Activated gamma-delta T cell treated with Interleukin-2 at 50 U/mL for 16 hours (primary cell): ENCODE results near the gene FBXO38.

ENCODE experiments used
- DNase-seq: peaks from one replicate; pipeline ENCODE4 v3.0.0-alpha.2; 2020

Gene FBXO38

DNA sequence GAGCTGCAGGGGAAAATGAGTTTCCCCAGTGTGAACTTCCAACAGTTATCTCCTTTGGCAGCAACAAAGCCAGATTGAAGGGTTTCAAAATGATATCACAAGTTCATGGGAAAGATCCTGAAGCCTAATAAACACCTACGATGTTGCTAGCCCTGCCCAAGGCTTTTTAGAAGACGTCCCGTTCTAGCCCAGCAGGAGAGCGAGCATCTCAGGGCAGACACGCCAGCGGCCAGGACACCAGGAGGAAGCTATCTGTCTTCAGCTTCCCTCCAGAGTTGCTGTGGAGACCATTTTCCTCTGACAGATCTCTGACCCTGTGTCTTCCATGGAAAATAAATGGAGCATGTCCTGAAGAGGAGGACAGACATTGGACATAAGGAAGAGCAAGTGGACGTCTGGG is 98.4 kb downstream of the FBXO38 start:
- DNase-seq: no peak

DNA sequence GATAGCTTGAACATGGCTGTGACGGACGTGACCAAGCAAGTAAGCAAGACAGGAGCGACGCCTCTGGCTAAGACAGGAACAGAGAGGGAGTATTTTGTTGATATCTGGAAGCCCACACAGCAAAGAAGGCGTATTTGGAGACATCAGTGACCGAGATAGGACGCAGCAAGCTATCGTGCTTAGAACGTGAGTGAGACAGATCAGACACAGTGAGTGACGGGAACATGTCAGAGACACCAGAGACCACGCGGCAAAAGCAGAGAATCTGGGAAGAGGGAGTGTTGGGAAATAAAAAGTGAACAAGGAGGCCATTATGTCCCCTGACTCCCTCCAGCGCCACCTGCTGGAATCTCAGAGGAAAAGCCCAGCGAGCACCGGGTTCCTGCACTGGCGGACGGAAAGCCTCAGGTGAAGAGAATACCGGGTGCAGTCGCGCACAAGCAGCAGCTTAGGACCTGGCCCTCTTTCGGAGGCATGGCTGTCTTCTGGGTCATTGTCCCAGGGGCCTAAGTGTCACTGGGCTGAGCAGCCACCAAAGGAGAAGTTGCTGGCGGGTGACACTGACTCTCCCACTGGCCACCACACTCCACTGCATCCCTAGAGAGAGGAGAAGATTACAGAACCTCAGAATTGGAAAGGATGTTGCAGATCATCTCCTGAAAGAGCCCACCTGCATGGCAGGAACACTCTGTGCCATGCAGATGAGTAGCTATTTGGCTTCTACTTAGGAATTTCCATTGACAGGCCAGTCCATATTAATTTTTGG is 99.1 kb downstream of the FBXO38 start:
- DNase-seq: peak; percentile 47

DNA sequence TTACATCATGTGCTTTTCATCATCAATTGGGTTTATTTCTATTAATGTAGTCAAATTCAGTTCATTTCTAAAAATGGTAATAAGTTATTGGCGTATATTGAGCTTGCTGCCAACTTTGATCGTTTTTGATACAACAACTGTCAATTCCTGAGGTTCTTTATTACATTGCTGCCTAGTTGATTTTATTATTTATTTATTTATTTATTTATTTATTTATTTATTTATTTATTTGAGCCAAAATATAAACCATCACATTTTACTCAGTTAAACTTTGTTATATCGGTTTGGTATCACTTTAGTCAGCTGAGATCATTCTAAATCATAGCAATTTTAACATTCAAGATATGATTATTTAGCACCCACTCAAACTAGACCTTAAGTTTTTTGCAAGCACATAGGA is 100.0 kb downstream of the FBXO38 start:
- no peak for DNase-seq

DNA sequence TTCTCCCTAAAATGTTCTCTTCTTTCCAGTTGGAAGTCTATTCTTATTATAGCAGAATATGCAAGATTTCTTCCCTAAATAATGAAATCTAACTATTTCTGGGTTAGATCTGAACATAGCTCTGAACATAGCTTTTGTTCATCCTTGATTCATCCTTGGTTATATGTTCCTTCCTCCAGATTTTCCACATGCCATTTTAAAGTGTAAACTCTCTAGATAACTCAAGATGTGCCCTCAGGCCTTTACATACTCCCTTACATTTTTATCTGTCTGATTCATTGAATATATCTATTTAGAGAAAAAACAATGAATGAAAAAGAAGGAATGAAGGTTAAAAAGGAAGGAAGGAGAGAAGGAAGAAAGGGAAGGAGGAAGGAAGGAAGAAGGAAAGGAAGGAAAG is 100.9 kb downstream of the FBXO38 start:
- no peak for DNase-seq

DNA sequence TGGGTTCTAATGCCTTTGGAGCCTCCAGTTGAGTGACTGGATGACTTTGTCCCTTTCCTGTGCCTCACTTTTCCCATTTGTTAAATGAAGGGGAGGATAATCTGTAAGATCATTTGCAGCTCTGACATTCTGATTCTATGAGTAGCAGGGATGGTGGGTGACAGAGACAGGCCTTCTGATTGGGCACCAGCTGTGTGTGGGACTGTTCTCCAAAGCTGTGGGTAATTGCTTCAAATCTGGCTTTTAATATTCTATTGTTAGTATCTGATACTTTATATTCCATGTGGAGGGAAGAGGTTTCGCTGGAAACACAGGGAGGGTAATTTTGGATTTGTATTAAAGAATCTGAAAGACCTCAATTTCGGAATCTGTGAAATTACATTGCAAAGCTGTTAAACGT is 102.7 kb downstream of the FBXO38 start:
- no peak for DNase-seq

DNA sequence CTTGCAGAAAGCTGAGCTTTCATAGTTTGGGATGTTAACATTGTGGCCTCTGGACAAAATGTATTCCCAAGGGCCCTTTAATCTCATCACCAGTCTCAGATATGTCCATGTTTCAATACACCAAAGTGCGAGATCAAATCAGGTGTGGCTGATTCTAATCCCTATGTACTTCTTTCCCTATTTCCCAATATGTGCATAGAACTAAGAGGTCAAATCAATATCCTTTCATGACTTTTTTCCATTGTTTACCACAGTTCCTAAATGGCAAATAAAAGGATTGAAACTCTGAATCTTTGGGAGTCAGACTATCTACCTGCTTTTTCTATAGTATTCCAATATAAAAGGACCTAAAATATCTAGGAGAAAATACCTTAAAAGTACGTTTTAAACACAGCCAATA is 105.0 kb downstream of the FBXO38 start:
- DNase-seq: no peak

DNA sequence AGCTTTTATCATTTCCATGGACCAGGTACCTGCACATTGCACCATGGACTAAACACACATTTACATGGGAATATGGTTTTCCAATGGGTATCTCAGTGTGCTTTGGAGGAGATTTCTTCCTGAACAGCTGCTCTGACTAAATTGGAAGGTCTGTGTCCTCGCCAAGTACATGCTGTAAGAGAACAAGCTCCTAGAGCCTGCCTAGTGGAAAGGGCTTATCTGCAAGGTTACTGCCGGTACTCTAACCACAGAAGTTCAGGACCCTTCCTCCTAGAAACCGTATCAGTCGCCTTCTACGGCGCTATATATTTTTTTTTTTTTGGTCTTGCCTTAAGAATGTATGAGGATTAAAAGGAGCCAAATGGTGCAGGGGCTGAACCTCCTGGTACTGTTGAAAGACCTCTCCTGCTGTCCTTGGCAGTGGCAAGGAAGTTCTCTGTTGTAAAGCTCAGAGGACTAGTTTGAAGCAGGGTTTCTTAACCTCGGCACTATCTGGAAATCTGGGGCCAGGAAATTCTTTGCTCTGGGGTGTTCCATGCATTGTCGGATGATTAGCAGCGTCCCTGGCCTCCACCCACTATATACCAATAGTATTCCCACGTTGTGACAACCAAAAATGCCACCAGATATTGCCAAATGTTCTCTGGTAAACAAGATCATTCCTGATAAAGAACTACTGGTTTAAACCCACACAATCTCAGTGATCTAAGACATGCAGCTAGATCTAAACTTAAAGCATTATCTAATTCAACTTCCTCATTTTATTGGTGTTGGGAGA is 107.4 kb downstream of the FBXO38 start:
- DNase-seq: no peak

DNA sequence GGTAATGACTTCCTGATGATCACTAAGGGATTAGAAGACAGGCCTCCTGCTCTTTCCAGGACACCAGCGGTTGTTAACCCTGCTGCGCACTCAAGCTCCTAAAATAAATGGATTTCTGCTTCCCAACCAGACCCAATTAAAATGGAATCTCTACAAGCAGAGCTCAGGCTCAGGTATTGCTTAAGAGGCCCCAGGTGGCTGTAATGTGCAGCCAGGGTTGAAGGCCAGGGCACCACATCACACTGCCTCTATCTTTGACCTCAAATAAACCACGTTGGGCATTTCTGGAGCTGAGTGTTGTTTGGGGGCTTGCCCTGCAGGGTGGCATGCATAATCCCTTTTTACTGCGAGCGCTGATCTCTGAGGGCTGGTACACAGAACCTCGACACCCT is 108.0 kb downstream of the FBXO38 start:
- DNase-seq: no peak

DNA sequence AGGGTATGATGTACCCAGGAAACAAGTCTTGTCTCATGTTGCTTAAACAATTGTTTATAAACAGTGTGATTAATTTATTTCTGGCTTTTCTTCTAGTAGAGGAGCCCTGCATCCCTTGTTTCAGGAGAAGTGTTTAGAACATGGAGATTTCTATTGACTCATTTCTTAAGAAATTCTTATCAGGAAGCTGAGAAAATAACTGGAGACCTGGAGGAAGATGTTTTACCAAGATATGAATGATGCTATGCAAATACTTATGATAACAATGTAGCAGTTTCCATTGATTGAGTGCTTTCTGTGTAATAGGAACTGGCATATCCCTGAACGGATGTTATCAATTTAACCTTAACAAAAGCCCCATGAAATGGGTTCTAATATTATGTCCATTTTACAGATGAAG is 108.6 kb downstream of the FBXO38 start:
- DNase-seq: no peak
